AML-193 (cell line): ENCODE results near the gene MT1X.
"Not testable (repeated sequence)": the region's sequence is repeated elsewhere in the genome, so short reads cannot be mapped to it uniquely, and the experiment has no call there.

ENCODE experiments used
- DNase-seq, 2 experiments: peaks; one replicate each; lab custom pipeline; 2025; lab: John Stamatoyannopoulos, UW

Gene MT1X

DNA sequence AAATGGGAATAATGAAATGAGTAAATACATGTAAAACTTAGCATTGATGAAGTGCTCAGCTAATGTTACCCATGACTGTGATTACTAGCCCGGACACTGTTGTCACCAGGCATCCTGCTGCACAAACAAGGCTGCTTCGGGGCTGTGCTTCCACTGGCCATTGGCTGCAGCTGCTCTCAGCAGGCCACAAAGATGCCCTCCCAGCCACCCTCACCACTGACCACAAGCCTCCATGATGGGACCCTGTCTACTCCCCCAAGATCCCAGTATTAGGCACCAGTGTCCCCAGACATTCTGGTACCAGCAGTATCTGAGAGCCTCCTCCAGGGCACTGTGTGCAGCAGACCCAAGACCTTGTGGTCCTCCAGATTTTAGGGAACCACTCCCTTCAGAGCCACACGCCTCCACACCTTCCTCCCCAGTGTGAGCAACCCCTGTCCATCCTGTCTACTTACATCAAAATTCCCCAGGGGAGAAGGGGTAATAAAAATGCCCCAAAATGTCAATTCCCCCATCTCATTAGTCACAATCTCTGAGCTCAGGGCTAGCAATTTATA lies 28.0 kb downstream of the MT1X start:
- DNase-seq: no peak

DNA sequence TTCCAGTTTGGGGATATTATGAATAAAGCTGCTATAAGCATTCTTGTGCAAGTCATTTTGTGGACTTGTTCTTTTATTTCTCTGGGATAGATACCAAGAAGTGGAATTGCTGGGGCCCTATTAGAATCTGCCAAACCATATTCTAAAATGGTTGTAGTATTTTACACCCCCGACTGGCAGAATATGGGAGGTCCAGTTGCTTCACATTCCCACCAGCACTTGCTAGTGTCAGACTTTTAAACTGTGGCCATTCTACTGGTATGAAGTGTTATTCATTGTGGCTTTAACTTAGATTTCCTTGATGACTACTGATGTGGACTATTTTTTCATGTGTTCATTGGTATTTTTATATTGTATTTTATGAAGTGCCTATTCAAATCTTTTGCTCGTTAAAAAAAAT lies 29.6 kb downstream of the MT1X start:
- DNase-seq: no peak

DNA sequence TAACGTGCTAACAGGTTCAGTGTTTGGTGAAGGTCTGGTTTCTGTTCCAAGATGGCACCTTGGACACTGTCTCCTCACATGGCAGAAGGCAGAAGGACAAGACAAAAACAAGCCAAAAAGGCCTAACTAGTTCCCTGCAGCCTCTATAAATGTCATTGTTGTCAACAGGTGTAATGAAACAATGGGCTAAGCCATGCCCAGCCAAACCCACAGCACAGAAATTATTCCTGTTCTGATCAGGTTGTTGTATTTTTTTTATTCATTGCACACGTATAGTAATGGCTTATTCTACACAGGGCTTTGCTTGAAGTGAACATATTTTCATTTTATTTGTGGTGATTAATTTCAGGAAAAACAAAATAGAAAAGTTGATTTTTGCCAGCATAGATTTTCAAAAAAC lies 31.5 kb downstream of the MT1X start:
- DNase-seq: no peak

GRCh38 chr16:56715126-56715525 lies 32.9 kb downstream of the MT1X start:
- DNase-seq: no peak

GRCh38 chr16:56716761-56717160 lies 34.5 kb downstream of the MT1X start:
- no peak for DNase-seq

DNA sequence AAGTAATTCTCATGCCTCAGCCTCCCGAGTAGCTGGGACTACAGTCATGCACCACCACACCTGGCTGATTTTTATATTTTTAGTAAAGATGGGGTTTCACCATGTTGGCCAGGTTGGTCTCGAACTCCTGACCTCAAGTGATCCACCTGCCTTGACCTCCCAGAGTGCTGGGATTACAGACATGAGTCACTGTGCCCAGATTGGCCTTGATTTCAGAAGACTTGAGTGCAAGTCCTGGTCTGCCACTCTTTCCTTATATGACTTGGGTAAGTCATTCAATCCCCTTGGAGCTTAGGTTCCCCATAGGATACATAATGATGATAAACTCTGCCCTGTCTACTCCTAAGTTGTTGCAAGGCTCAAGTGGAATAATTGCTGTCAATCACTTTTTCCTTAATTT lies 35.3 kb downstream of the MT1X start:
- DNase-seq: not testable (repeated sequence)

GRCh38 chr16:56722200-56722842 lies 40.1 kb downstream of the MT1X start:
- DNase-seq: no peak

GRCh38 chr16:56724191-56724590 lies 41.9 kb downstream of the MT1X start:
- DNase-seq: no peak

GRCh38 chr16:56726283-56726682 lies 44.0 kb downstream of the MT1X start:
- DNase-seq: no peak

DNA sequence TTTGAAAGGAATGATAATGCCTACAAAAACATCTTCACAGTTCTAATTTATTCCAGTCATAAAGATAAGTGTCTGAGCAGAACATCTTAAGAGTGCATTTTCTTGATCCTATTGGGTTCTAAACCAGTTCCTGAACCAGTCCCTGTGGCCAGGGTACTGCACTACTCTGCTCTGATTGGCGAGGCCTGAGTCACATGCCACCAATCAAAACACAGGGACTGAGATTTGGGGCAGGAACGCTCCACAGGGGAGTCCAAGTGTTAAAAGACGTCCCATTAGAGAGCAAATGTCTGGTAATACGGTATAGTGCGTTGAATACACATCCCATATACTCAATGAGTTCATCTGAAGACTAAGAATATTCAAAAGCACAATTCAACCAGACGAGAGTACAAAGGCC lies 44.7 kb downstream of the MT1X start:
- no peak for DNase-seq

- no peak for DNase-seq
Observed at GRCh38 chr16:56728027-56728426, 45.8 kb downstream of the MT1X start.

GRCh38 chr16:56728980-56729734 lies 46.9 kb downstream of the MT1X start:
- peak in 1 of 2 experiments; percentile 3 for DNase-seq

- DNase-seq: peak; percentile 85 to 91
Observed at GRCh38 chr16:56729735-56730662, 47.7 kb downstream of the MT1X start, which contains the start of gene NUP93. Gene NUP93 (plus strand): TSS chr16:56730129. CDS start chr16:56748248, 18,119 bp downstream.

DNA sequence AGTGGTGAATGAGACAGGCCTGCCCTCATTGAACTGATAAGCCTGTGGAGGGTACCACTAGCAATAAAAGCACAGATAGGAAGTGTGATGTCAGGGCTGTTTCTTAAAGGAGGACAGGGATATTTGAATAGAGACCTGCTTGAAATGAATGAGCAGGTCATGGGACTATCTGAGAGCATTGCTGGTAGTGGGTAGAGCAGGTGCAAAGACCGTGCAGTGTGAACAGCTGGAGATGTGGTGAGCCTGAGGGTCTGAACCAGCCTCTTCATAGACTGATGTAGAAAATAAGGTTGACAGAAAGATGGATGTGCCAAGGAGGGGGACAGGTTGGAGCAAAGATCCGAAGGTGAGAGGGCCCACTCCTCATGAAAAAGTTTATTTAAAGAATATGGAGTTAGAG lies 50.1 kb downstream of the MT1X start:
- DNase-seq: no peak

DNA sequence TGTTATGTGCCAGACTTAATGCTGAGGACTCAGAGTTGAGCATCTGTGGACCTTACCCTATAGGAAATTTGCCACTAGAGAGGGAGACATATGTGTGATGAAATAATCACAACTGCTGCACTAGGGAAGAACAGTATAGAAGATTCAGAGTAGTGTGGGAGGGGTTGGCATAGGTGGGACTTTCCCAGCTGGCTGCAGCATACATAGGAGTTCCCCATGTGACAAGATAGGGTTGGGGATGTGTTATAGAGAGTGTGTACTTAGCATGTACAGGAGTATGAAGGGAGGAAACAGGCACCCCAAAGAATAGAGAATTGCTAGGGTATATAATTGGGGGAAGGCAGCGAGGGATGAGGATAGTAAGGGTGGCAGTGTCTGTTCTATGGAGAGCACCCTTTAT lies 50.6 kb downstream of the MT1X start:
- no peak for DNase-seq
